ENCODE results near the gene C2CD4C. TPM values are rescaled to one million over a fixed set of nuclear protein-coding genes. Genes with fewer than 3 reads are reported as not detected.
"Not testable (repeated sequence)": the region's sequence is repeated elsewhere in the genome, so short reads cannot be mapped to it uniquely, and the experiment has no call there.

C2CD4C gene
- total RNA-seq, 1 experiment from 2014 or later = 7.1 TPM

- TF ChIP-seq SRF (IDR thresholded peaks at IDR 0.05; ENCODE audit: low read depth) (no peak), EZH2phosphoT487 (IDR thresholded peaks at IDR 0.05; ENCODE audit: borderline replicate concordance) (no peak), SIN3A (IDR thresholded peaks at IDR 0.05; ENCODE audit: low read depth) (no peak)
- Histone ChIP-seq H3K4me1 (ENCODE audit: control insufficient read depth in 1 of 2, insufficient read depth in 2 of 2, low read length in 2 of 2) (no peaks in the 10 kb centered on the region), H2AFZ (ENCODE audit: low read depth, low read length, poor library complexity, severe bottlenecking) (no peak overlapping the region), H4K20me1 (ENCODE audit: insufficient read depth) (no peaks in the 10 kb centered on the region), H3K9ac (ENCODE audit: low read length) (no peak overlapping the region), H3K27ac (ENCODE audit: low read depth, low read length) (no peak overlapping the region), H3K4me3 (replicated peaks in 1 of 2; ENCODE audit: low read depth in 1 of 2, low read length in 2 of 2) (no peak overlapping the region), H3K4me2 (ENCODE audit: low read length) (no peak overlapping the region), H3K9me3 (ENCODE audit: control insufficient read depth in 1 of 2, insufficient read depth in 1 of 2, low read depth in 1 of 2, low read length in 2 of 2) (no peaks in the 10 kb centered on the region), H3K36me3 (ENCODE audit: control insufficient read depth in 1 of 2, insufficient read depth in 2 of 2, low read length in 2 of 2) (no peaks in the 10 kb centered on the region), H3K27me3 (ENCODE audit: insufficient read depth, low read length) (no peaks in the 10 kb centered on the region), H3K79me2 (ENCODE audit: insufficient read depth, low read length) (no peaks in the 10 kb centered on the region), H3K9me2 (ENCODE audit: insufficient read depth) (no peaks in the 10 kb centered on the region)
- BruUV-seq (replicated peaks) = no TSS peak
- DNase-seq (ENCODE audit: low read depth, low spot score) (no peak), ATAC-seq (no peak)
- intact Hi-C loops (cut with micrococcal nuclease) = loop anchor here (10.0 kb wide), 1 partner anchor 122 kb away; the partner anchor contains the start of gene TPGS1
- ChIA-PET RAD21 (ENCODE audit: low non-redundant PET in 1 of 2, low total read pairs in 2 of 2, uncharacterized antibody in 2 of 2, unreplicated experiment in 2 of 2) (no interaction called here), POLR2A (no interaction called here), CTCF (no interaction called here)
These were observed 25.9 kb downstream of the C2CD4C start for GRCh38 chr19:383040-383439.

GRCh38 chr19:382578-382977 is 26.4 kb downstream of the C2CD4C start:
- ATAC-seq; H3K4me2 ChIP-seq (ENCODE audit: low read length); H4K20me1 ChIP-seq (ENCODE audit: insufficient read depth); H3K27ac ChIP-seq (ENCODE audit: low read depth, low read length); POLR2A ChIA-PET; H3K27me3 ChIP-seq (ENCODE audit: insufficient read depth, low read length); H3K79me2 ChIP-seq (ENCODE audit: insufficient read depth, low read length); H3K36me3 ChIP-seq (ENCODE audit: control insufficient read depth in 1 of 2, insufficient read depth in 2 of 2, low read length in 2 of 2); H3K4me1 ChIP-seq (ENCODE audit: control insufficient read depth in 1 of 2, insufficient read depth in 2 of 2, low read length in 2 of 2); CTCF ChIA-PET; BruUV-seq (replicated peaks); H3K9me2 ChIP-seq (ENCODE audit: insufficient read depth); DNase-seq (ENCODE audit: low read depth, low spot score); H3K9me3 ChIP-seq (ENCODE audit: control insufficient read depth in 1 of 2, insufficient read depth in 1 of 2, low read depth in 1 of 2, low read length in 2 of 2); H3K9ac ChIP-seq (ENCODE audit: low read length); RAD21 ChIA-PET (ENCODE audit: low non-redundant PET in 1 of 2, low total read pairs in 2 of 2, uncharacterized antibody in 2 of 2, unreplicated experiment in 2 of 2); H3K4me3 ChIP-seq (replicated peaks in 1 of 2; ENCODE audit: low read depth in 1 of 2, low read length in 2 of 2); H2AFZ ChIP-seq (ENCODE audit: low read depth, low read length, poor library complexity, severe bottlenecking): not testable (repeated sequence)
- intact Hi-C loops (cut with micrococcal nuclease) = loop anchor here (10.0 kb wide), 1 partner anchor 122 kb away; the partner anchor contains the start of gene TPGS1

GRCh38 chr19:381901-382300 is 27.0 kb downstream of the C2CD4C start:
- H3K79me2 ChIP-seq (ENCODE audit: insufficient read depth, low read length); H3K4me3 ChIP-seq (replicated peaks in 1 of 2; ENCODE audit: low read depth in 1 of 2, low read length in 2 of 2); DNase-seq (ENCODE audit: low read depth, low spot score); H2AFZ ChIP-seq (ENCODE audit: low read depth, low read length, poor library complexity, severe bottlenecking); H3K36me3 ChIP-seq (ENCODE audit: control insufficient read depth in 1 of 2, insufficient read depth in 2 of 2, low read length in 2 of 2); H4K20me1 ChIP-seq (ENCODE audit: insufficient read depth); H3K4me2 ChIP-seq (ENCODE audit: low read length); H3K27ac ChIP-seq (ENCODE audit: low read depth, low read length); ATAC-seq; H3K9me3 ChIP-seq (ENCODE audit: control insufficient read depth in 1 of 2, insufficient read depth in 1 of 2, low read depth in 1 of 2, low read length in 2 of 2); CTCF ChIA-PET; H3K9me2 ChIP-seq (ENCODE audit: insufficient read depth); H3K27me3 ChIP-seq (ENCODE audit: insufficient read depth, low read length); H3K4me1 ChIP-seq (ENCODE audit: control insufficient read depth in 1 of 2, insufficient read depth in 2 of 2, low read length in 2 of 2); BruUV-seq (replicated peaks); POLR2A ChIA-PET; RAD21 ChIA-PET (ENCODE audit: low non-redundant PET in 1 of 2, low total read pairs in 2 of 2, uncharacterized antibody in 2 of 2, unreplicated experiment in 2 of 2); H3K9ac ChIP-seq (ENCODE audit: low read length): not testable (repeated sequence)
- intact Hi-C loops (cut with micrococcal nuclease) = loop anchor here (10.0 kb wide), 1 partner anchor 123 kb away; the partner anchor contains the start of gene TPGS1

GRCh38 chr19:380618-381219 is 28.2 kb downstream of the C2CD4C start:
- H3K4me3 ChIP-seq (replicated peaks in 1 of 2; ENCODE audit: low read depth in 1 of 2, low read length in 2 of 2); H3K9me2 ChIP-seq (ENCODE audit: insufficient read depth); H3K27ac ChIP-seq (ENCODE audit: low read depth, low read length); H3K4me1 ChIP-seq (ENCODE audit: control insufficient read depth in 1 of 2, insufficient read depth in 2 of 2, low read length in 2 of 2); H3K36me3 ChIP-seq (ENCODE audit: control insufficient read depth in 1 of 2, insufficient read depth in 2 of 2, low read length in 2 of 2); H4K20me1 ChIP-seq (ENCODE audit: insufficient read depth); H3K4me2 ChIP-seq (ENCODE audit: low read length); H3K27me3 ChIP-seq (ENCODE audit: insufficient read depth, low read length); H3K79me2 ChIP-seq (ENCODE audit: insufficient read depth, low read length); H3K9me3 ChIP-seq (ENCODE audit: control insufficient read depth in 1 of 2, insufficient read depth in 1 of 2, low read depth in 1 of 2, low read length in 2 of 2); ATAC-seq; DNase-seq (ENCODE audit: low read depth, low spot score); RAD21 ChIA-PET (ENCODE audit: low non-redundant PET in 1 of 2, low total read pairs in 2 of 2, uncharacterized antibody in 2 of 2, unreplicated experiment in 2 of 2); H3K9ac ChIP-seq (ENCODE audit: low read length); BruUV-seq (replicated peaks); POLR2A ChIA-PET; H2AFZ ChIP-seq (ENCODE audit: low read depth, low read length, poor library complexity, severe bottlenecking): not testable (repeated sequence)
- intact Hi-C loops (cut with micrococcal nuclease) = loop anchor here (10.0 kb wide), 1 partner anchor 124 kb away; the partner anchor contains the start of gene TPGS1
- CTCF ChIA-PET = interaction anchor here (0.8 kb wide), 1 partner anchor 145 kb away, joined by 4 read pairs; no protein-coding TSS in a partner anchor

All from HCT116 (cell line).